Panc1 (cell line): ENCODE measurements around the gene MRPS9. TPM values are rescaled to one million over a fixed set of nuclear protein-coding genes. Genes with fewer than 3 reads are reported as not detected.
A peak's percentile ranks its signal among the peaks of the same experiment; 100 is the strongest.

Experiments used
- ATAC-seq: fragments of 200-7000 bp; cut with Tn5 transposase; 2 replicates; pipeline ENCODE4 v1.9.1; 2020; ENCODE audit warnings: mild to moderate bottlenecking, moderate library complexity
- BruUV-seq: library from RNA; stranded (reverse); fragments of 400-500 nt; replicated peaks from 2 replicates; lab custom pipeline; 2021; lab: Mats Ljungman, UMichigan
- CTCF ChIA-PET: fragments of 300-600 bp; sonication (Branson Sonifier 250); formaldehyde crosslinking; loops from one replicate; lab custom pipeline; 2022; ENCODE audit warnings: antibody characterized with exemption; lab: Charles Lee
- POLR2A ChIA-PET: fragments of 300-600 bp; sonication (Branson Sonifier 250); formaldehyde crosslinking; loops from one replicate; lab custom pipeline; 2022; ENCODE audit warnings: antibody characterized with exemption; lab: Charles Lee
- DNase-seq: peaks from one replicate; pipeline ENCODE4 v3.0.0-alpha.2; 2010; ENCODE audit warnings: low read depth, low spot score
- H3K27ac ChIP-seq: 2 replicates; pipeline ENCODE4 v1.5.1; 2011; ENCODE audit warnings: mild to moderate bottlenecking, low read length, inconsistent platforms
- H3K27me3 ChIP-seq: fragments of 200-500 bp; sonication (Bioruptor generic); 2 replicates; pipeline ENCODE4 v1.6.0; 2014; ENCODE audit warnings: low read length, inconsistent platforms; ENCODE audit not compliant: control insufficient read depth, insufficient read depth
- H3K36me3 ChIP-seq: fragments of 200-500 bp; sonication (Bioruptor generic); 2 replicates; pipeline ENCODE4 v1.5.1; 2014; ENCODE audit warnings: inconsistent platforms, mild to moderate bottlenecking, low read length, moderate library complexity; ENCODE audit not compliant: control insufficient read depth, insufficient read depth
- H3K4me1 ChIP-seq: 2 replicates; pipeline ENCODE4 v1.5.1; 2011; ENCODE audit warnings: inconsistent platforms, mild to moderate bottlenecking, low read length, moderate library complexity; ENCODE audit not compliant: control insufficient read depth, insufficient read depth
- H3K4me3 ChIP-seq, 2 experiments: 2 replicates each; pipeline ENCODE4 v1.5.1; 2011 to 2012; ENCODE audit warnings: low read depth in 2 of 2, low read length in 2 of 2, mild to moderate bottlenecking in 2 of 2, inconsistent platforms in 1 of 2, moderate library complexity in 1 of 2
- H3K9me3 ChIP-seq: fragments of 200-500 bp; sonication (Bioruptor generic); 2 replicates; pipeline ENCODE4 v1.5.1; 2014; ENCODE audit warnings: low read depth, mild to moderate bottlenecking, inconsistent platforms, low read length, moderate library complexity; ENCODE audit not compliant: control insufficient read depth, insufficient read depth
- CTCF ChIP-seq: fragments of 450-650 bp; IDR thresholded peaks from 2 replicates; pipeline ENCODE4 v1.5.1; 2017; ENCODE audit warnings: mild to moderate bottlenecking
- POLR2AphosphoS5 ChIP-seq: IDR thresholded peaks from 2 replicates; pipeline ENCODE4 v1.6.1; 2012; ENCODE audit warnings: mild to moderate bottlenecking, low read depth, low read length, moderate library complexity
- REST ChIP-seq, 2 experiments: IDR thresholded peaks; 2 replicates each; pipeline ENCODE4 v1.6.1; 2011 to 2012; ENCODE audit warnings: low read depth in 2 of 2, control low read depth in 1 of 2, low read length in 1 of 2, mild to moderate bottlenecking in 1 of 2, moderate library complexity in 1 of 2; ENCODE audit not compliant: insufficient read depth in 1 of 2
- SIN3A ChIP-seq: IDR thresholded peaks from 2 replicates; pipeline ENCODE4 v1.6.1; 2012; ENCODE audit warnings: low read depth, mild to moderate bottlenecking, low read length, moderate library complexity, borderline replicate concordance; ENCODE audit not compliant: insufficient read depth
- TCF7L2 ChIP-seq: IDR thresholded peaks from 2 replicates; pipeline ENCODE4 v1.6.1; 2011; ENCODE audit warnings: mild to moderate bottlenecking, low read depth, low read length, inconsistent platforms
- in situ Hi-C: cut with HindIII; loops from 2 replicates; pipeline ENCODE4 v1.10.0; 2016; ENCODE audit warnings: low sequenced_read_pairs, low pct_unique_long_range_greater_than_20kb
- intact Hi-C: fragments of 100-400 bp; cut with micrococcal nuclease; formaldehyde crosslinking; loops from one replicate; pipeline ENCODE4 v1.10.0; 2022; ENCODE audit not compliant: unreplicated experiment
- total RNA-seq: library from RNA; stranded (reverse); gene quantifications from one replicate; pipeline ENCODE4 v1.2.1, GENCODE V29; 2021; ENCODE audit not compliant: unreplicated experiment

MRPS9 gene
- total RNA-seq, 1 experiment from 2014 or later: 27.4 TPM

- POLR2A ChIA-PET: interaction anchor here (0.7 kb wide), 1 partner anchor 11 kb away, joined by 3 read pairs; no protein-coding TSS in a partner anchor
Measured at GRCh38 chr2:105144152-105144940, 106.5 kb downstream of the MRPS9 start.

DNA sequence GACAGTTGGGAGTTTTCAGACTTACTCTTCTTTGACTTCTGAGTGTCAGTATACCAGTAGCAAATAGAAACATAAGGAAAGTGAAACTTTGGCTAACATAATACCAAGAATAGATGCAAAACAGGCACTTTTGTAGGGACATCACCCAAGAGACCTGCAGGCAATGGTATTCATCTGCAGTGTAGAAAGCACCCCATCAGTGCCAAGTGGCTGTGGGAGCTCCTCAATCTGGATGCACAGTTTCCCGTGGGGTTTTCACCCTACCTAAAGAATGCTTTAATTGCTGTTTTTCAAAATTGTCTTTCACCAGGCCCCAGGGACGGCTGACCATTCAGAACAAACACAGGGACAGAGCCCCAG, 107.1 kb downstream of the MRPS9 start:
- Histone ChIP-seq H3K27ac (no peak overlapping the region), H3K9me3 (no peaks in the 10 kb centered on the region), H3K4me3 (no peak overlapping the region), H3K27me3 (peaks cover 29% of the 10 kb centered on the region), H3K4me1 (peaks cover 4% of the 10 kb centered on the region; the same call in 1 of the 2 replicates), H3K36me3 (no peaks in the 10 kb centered on the region)
- ChIA-PET POLR2A (interaction anchor here (0.7 kb wide), 1 partner anchor 11 kb away, joined by 3 read pairs; no protein-coding TSS in a partner anchor), CTCF (no interaction called here)
- intact Hi-C loops (no loop called here), in situ Hi-C loops (no loop called here)
- DNase-seq: no peak
- no TSS peak for BruUV-seq
- ATAC-seq: no peak
- TF ChIP-seq CTCF (no peak), SIN3A (no peak), POLR2AphosphoS5 (no peak), TCF7L2 (no peak)

More at GRCh38 chr2:105144152-105144940, 106.5 kb downstream of the MRPS9 start:
- in situ Hi-C loops (no loop called here), intact Hi-C loops (no loop called here)
- DNase-seq (no peak), ATAC-seq (no peak)
- no peaks in the 10 kb centered on the region for H3K36me3 ChIP-seq
- H3K27ac ChIP-seq: no peak overlapping the region
- BruUV-seq: no TSS peak
- peaks cover 29% of the 10 kb centered on the region for H3K27me3 ChIP-seq
- peaks cover 4% of the 10 kb centered on the region; the same call in 1 of the 2 replicates for H3K4me1 ChIP-seq
- TF ChIP-seq TCF7L2 (no peak), POLR2AphosphoS5 (no peak), SIN3A (no peak), CTCF (no peak), REST (IDR thresholded peaks at IDR 0.05; ENCODE audit: insufficient read depth in 1 of 2, low read depth in 2 of 2, low read length in 1 of 2) (no peak)
- CTCF ChIA-PET: no interaction called here
- H3K9me3 ChIP-seq: no peaks in the 10 kb centered on the region
- peak overlapping the region in 1 of 2 experiments; percentile 27; a peak in 1 of 4 replicates for H3K4me3 ChIP-seq
